NCI-H2171 (cell line): ENCODE data around the gene EPHA5.
"Not testable (repeated sequence)": the region's sequence is repeated elsewhere in the genome, so short reads cannot be mapped to it uniquely, and the experiment has no call there.

Source experiments
- DNase-seq: peaks from one replicate; lab custom pipeline; 2025; lab: John Stamatoyannopoulos, UW

The EPHA5 gene

GRCh38 chr4:65367306-65367705, 303.0 kb downstream of the EPHA5 start:
- DNase-seq = no peak

GRCh38 chr4:65358914-65359313, 311.4 kb downstream of the EPHA5 start:
- DNase-seq = no peak

GRCh38 chr4:65353098-65353497, 317.2 kb downstream of the EPHA5 start:
- no peak for DNase-seq

GRCh38 chr4:65344278-65344825, 325.9 kb downstream of the EPHA5 start:
- DNase-seq = no peak

DNA sequence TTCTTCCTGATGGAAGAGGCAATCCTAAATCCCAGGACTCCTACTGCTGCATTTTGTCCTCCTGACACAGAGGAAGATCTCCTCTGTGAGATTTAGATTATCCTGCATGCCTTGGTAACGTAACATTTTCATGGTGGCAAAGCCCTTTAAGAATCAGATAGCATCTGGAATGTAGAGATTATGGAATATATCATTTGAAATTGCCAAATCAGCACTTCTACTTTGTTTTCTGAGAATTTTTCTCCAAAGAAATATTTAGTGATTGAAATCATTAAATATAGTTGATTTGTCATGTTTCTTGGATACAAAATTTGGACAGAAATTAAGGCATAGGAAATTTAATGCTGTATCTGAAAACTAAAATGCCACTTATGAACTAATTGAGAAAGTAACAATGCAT, 326.9 kb downstream of the EPHA5 start:
- no peak for DNase-seq

DNA sequence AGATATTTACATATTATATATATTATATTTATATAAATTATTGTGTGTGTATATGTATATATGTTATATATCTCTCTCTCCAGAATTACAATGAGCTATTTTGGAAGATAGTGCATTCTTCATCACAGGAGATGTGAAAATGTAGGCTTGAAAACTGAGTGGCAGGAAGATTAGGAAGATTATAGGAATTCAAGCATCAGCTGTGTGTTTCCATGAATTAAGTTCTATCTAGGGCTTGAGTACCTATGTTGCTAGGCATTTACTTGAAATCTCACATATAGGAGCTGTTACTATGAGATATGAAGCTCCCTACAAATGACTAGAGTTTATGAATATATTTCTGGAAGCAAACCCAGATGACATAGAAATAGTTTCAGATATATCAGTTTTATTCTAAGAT, 328.7 kb downstream of the EPHA5 start:
- DNase-seq = no peak

DNA sequence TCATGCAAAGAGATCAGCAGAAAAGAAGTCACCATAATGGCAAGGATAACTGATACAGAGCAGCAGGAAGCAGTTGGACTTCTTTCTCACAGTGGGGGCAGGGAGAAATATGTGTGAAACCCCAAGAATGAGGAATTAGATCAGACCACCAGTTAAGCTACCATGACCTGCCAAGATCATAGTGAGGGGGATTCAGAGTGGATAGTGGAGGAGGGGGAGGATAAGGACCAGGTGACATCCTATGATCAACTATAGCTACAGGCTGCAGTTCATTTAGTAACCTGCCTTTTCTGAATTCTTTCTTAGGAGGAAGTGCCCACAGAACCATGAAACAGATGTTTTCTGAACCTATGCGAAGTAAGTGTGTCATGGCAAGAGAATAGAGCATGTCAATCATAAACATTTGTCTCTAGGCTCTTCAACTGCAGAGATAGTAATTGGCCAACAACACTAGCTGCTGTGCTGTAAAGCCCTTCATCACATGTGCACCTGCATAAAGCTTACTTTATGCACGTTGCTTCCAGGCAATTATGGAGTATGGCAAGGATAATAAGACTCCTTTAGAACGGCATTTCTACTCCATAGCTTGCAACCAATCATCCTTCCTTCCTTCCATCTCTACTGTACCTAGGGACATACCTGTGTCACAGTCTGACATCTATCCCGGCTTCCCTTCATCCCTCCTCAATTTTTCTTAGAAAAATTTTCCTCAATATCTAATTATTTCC, 329.7 kb downstream of the EPHA5 start:
- DNase-seq = no peak

DNA sequence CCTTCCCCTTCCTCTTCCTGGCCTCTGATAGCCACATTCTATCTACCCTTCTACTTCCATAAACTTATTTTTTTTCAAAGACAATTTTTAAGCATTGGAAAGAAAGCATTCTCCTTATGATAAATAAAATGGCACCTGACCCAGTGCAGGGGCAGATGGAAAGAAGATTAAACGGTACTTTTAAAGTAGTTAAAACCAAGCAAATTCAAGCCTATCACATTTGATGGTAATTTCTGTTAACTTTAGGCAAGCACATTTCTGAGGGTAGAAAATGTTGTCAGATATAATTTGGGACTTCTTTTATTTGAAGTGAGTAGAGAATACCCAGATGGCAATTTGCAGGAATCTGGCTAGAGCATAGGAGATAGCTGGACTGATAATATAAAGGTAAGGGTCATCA, 332.9 kb downstream of the EPHA5 start:
- DNase-seq = no peak

GRCh38 chr4:65336465-65336864, 333.8 kb downstream of the EPHA5 start:
- DNase-seq = no peak

GRCh38 chr4:65316534-65316933, 353.8 kb downstream of the EPHA5 start:
- DNase-seq = no peak

GRCh38 chr4:65311120-65311519, 359.2 kb downstream of the EPHA5 start:
- DNase-seq = no peak

- no peak for DNase-seq
These were observed 359.7 kb downstream of the EPHA5 start for GRCh38 chr4:65310586-65310985.

DNA sequence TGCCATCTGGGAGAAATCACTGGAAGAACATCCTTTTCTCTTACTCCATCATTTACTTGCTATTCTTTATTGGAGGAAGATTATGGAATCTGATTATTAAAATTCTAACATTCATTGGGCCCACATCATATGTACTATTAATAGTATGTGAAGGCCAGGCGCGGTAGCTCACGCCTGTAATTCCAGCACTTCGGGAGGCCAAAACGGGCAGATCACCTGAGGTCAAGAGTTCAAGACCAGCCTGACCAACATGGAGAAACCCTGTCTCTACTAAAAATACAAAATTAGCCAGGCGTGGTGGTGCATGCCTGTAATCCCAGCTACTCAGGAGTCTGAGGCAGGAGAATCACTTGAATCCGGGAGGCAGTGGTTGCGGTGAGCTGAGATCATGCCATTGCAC, 361.7 kb downstream of the EPHA5 start:
- not testable (repeated sequence) for DNase-seq

DNA sequence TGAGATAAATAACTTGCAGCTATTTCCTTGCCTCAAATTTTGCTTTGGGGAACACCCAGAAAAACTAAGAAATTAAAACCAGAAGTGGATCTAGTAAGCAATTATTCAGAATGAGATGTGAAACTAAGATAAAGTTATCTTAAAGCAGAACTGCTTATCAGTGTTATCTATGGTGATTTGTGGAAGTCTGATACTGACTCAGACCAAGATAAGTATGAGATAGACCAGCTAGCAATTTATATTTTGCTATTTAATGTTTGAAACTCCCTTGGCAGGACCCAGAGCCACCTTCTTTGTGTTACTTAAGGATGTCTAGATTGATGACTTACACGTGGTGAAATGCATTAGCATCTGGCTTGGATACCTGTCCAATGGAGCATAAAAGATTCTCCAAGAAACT, 368.1 kb downstream of the EPHA5 start:
- no peak for DNase-seq

- DNase-seq = no peak
These were observed 374.0 kb downstream of the EPHA5 start for GRCh38 chr4:65296246-65296645.

DNA sequence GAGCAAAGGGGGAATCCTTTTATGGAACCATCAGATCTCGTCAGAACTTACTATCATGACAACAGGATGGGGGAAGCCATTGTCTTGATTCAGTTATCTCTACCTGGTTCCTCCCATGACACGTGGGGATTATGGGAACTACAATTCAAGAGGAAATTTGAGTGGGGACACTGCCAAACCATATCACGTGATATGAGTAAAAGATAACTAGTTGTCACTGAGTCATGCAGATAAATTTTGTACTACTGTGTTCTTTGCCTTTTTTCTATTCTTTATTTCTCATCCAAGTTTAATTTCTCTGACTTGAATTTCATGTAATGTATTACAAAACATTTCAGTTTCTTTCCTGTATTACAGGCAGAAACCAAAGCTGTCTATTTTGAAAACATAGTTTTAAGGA, 383.2 kb downstream of the EPHA5 start:
- no peak for DNase-seq
